H1 (cell line): ENCODE results near the gene SEPTIN2. TPM values are rescaled to one million over a fixed set of nuclear protein-coding genes. Genes with fewer than 3 reads are reported as not detected.

Source experiments
- BRCA1 ChIP-seq: IDR thresholded peaks from 2 replicates; pipeline ENCODE4 v1.6.1; 2012; ENCODE audit warnings: low read depth, low read length, improper control_type of control experiment
- MAFK ChIP-seq: IDR thresholded peaks from 2 replicates; pipeline ENCODE4 v1.6.1; 2012; ENCODE audit warnings: low read depth, mild to moderate bottlenecking, improper control_type of control experiment, low read length
- polyA plus RNA-seq, 7 experiments: library from polyadenylated mRNA; depleted of rRNA in 3 of 7; stranded (reverse) in 5 of 7; unstranded in 2 of 7; fragments of >200 nt in 5 of 7; fragments of 200-250 nt in 2 of 7; gene quantifications; 1 replicate in 5 of 7; 2 replicates in 1 of 7; 4 replicates in 1 of 7; pipeline versions ENCODE4 v1.2.1 to v1.2.3, GENCODE V29; 2011 to 2013; ENCODE audit warnings: missing spikeins in 2 of 7, mixed read lengths in 2 of 7
- total RNA-seq: library from RNA; stranded (reverse); fragmentation: NEBNext Ultra II Directional; extraction: Animal tissue kit (Norgen Biotek cat#: 25700); gene quantifications from 2 replicates; pipeline ENCODE4 v1.2.1, GENCODE V29; 2021

SEPTIN2 gene
- total and polyA plus RNA-seq, 2 of the 8 experiments (the other 6 are each of a cell fraction or from before 2014, with no cell fraction given): 392 to 650 TPM

DNA sequence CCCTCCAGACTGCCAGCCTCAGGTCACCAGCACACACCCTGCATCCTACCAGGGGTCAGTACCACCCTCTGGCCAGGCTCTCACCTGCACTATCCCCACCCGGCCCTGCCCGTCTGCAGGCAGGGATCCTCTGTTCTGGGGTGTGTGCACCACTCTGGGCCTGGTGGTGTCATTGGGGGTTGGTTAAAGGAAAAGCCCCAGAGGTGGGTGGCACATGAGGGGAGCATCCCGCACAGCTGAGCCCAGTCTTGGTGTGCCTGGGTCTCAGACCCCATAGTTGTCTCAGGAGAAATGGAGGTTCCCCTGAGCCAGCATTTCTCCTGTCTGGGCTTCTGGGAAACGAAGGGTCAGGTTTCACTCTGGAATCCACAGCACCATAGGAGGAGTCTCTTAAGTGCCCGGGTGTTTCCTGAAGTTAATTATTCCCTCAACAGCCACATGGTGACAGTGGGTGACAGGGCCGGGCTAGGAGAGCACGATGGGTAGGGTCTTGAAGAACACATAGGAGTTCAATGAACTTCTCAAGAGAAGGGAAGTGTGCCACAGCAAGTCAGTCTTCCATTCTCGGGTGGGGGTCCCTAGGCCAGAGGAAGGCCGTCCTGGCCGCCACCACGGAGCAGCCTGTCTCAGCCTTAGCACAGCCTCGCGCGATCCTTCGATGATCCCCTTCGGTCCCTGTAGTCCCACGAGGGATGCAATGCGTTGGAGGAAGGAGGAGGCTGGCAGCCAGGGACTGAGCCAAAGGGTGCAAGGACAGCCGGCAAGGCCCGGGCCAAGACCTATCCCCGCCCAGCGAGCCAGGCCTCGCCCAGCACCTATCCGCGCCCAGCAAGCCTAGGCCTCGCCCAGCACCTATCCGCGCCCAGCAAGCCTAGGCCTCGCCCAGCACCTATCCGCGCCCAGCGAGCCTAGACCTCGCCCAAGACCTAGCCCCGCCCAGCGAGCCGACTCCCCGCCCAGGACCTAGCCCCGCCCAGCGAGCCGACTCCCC, 39.2 kb downstream of the SEPTIN2 start (continued):
- TF ChIP-seq MAFK: peak; percentile 69; the same call in 1 of the 2 replicates
- no peak for TF ChIP-seq BRCA1
